Measurements from ENCODE around the gene INPP5J.

Gene INPP5J

GRCh38 chr22:31127181-31127772 lies 4.5 kb downstream of the INPP5J start:
- Histone ChIP-seq H3K9ac (ENCODE audit: low read length) (no peak overlapping the region), H3K9me3 (ENCODE audit: insufficient read depth, low read length) (no peaks in the 10 kb centered on the region), H3F3A (ENCODE audit: insufficient read depth) (no peaks in the 10 kb centered on the region), H3K9me2 (replicated peaks; ENCODE audit: insufficient read depth, low read length) (no peaks in the 10 kb centered on the region), H2AFZ (ENCODE audit: low read depth, low read length, severe bottlenecking) (no peak overlapping the region), H3K27me3 (ENCODE audit: low read length) (no peaks in the 10 kb centered on the region), H3K4me2 (ENCODE audit: low read depth, low read length, poor library complexity, severe bottlenecking) (no peak overlapping the region), H3K4me3 (ENCODE audit: insufficient read depth, low read length, poor library complexity, severe bottlenecking) (no peak overlapping the region), H4K20me1 (ENCODE audit: low read depth, low read length) (no peaks in the 10 kb centered on the region), H3K36me3 (ENCODE audit: low read length) (no peaks in the 10 kb centered on the region), H3K79me2 (ENCODE audit: insufficient read depth, low read length) (no peaks in the 10 kb centered on the region), H3K27ac (ENCODE audit: low read depth, low read length) (no peak overlapping the region)
- no peak for TF ChIP-seq CTCF (IDR thresholded peaks at IDR 0.05; ENCODE audit: insufficient read depth, low read length, poor library complexity, severe bottlenecking)
- TF ChIP-seq EZH2phosphoT487 (conservative IDR thresholded peaks at IDR 0.05; ENCODE audit: low read length) = no peak

- no peak overlapping the region for H3K9ac ChIP-seq (ENCODE audit: low read length)
- no peak overlapping the region for H3K27ac ChIP-seq (ENCODE audit: low read depth, low read length)
- H3K4me3 ChIP-seq (ENCODE audit: insufficient read depth, low read length, poor library complexity, severe bottlenecking) = no peak overlapping the region
These were observed 5.4 kb downstream of the INPP5J start for GRCh38 chr22:31128156-31128555.

GRCh38 chr22:31130873-31131272 lies 8.1 kb downstream of the INPP5J start:
- Histone ChIP-seq H3K9me3 (ENCODE audit: insufficient read depth, low read length) (no peaks in the 10 kb centered on the region), H3K27me3 (ENCODE audit: low read length) (no peaks in the 10 kb centered on the region), H3K4me3 (ENCODE audit: insufficient read depth, low read length, poor library complexity, severe bottlenecking) (no peak overlapping the region), H3K9ac (ENCODE audit: low read length) (no peak overlapping the region), H4K20me1 (ENCODE audit: low read depth, low read length) (no peaks in the 10 kb centered on the region), H3K9me2 (replicated peaks; ENCODE audit: insufficient read depth, low read length) (no peaks in the 10 kb centered on the region), H3K4me2 (ENCODE audit: low read depth, low read length, poor library complexity, severe bottlenecking) (no peak overlapping the region), H2AFZ (ENCODE audit: low read depth, low read length, severe bottlenecking) (no peak overlapping the region), H3K27ac (ENCODE audit: low read depth, low read length) (no peak overlapping the region), H3K79me2 (ENCODE audit: insufficient read depth, low read length) (no peaks in the 10 kb centered on the region), H3F3A (ENCODE audit: insufficient read depth) (no peaks in the 10 kb centered on the region), H3K36me3 (ENCODE audit: low read length) (no peaks in the 10 kb centered on the region)
- TF ChIP-seq CTCF (IDR thresholded peaks at IDR 0.05; ENCODE audit: insufficient read depth, low read length, poor library complexity, severe bottlenecking) (no peak), EZH2phosphoT487 (conservative IDR thresholded peaks at IDR 0.05; ENCODE audit: low read length) (no peak)

More at GRCh38 chr22:31128156-31128555, 5.4 kb downstream of the INPP5J start:
- Histone ChIP-seq H3F3A (ENCODE audit: insufficient read depth) (no peaks in the 10 kb centered on the region), H3K9me3 (ENCODE audit: insufficient read depth, low read length) (no peaks in the 10 kb centered on the region), H3K27me3 (ENCODE audit: low read length) (no peaks in the 10 kb centered on the region), H4K20me1 (ENCODE audit: low read depth, low read length) (no peaks in the 10 kb centered on the region), H3K4me2 (ENCODE audit: low read depth, low read length, poor library complexity, severe bottlenecking) (no peak overlapping the region), H3K9me2 (replicated peaks; ENCODE audit: insufficient read depth, low read length) (no peaks in the 10 kb centered on the region), H2AFZ (ENCODE audit: low read depth, low read length, severe bottlenecking) (no peak overlapping the region), H3K79me2 (ENCODE audit: insufficient read depth, low read length) (no peaks in the 10 kb centered on the region), H3K36me3 (ENCODE audit: low read length) (no peaks in the 10 kb centered on the region)
- no peak for TF ChIP-seq EZH2phosphoT487 (conservative IDR thresholded peaks at IDR 0.05; ENCODE audit: low read length)
- TF ChIP-seq CTCF (IDR thresholded peaks at IDR 0.05; ENCODE audit: insufficient read depth, low read length, poor library complexity, severe bottlenecking) = no peak

Measured in SU-DHL-6 (cell line).